Erythroblast (primary cell): ENCODE results near the gene FHAD1.

Source experiments
- DNase-seq, 2 experiments: peaks; one replicate each; lab custom pipeline; 2025; lab: John Stamatoyannopoulos, UW
- GATA1 ChIP-seq: IDR thresholded peaks from 2 replicates; pipeline ENCODE4 v1.6.1; 2011; ENCODE audit warnings: low read depth, mild to moderate bottlenecking, control low read depth, low read length, moderate library complexity
- POLR2A ChIP-seq: IDR thresholded peaks from 2 replicates; pipeline ENCODE4 v1.6.1; 2011; ENCODE audit warnings: mild to moderate bottlenecking, low read length

Gene FHAD1

GRCh38 chr1:15329104-15329820, 82.2 kb downstream of the FHAD1 start:
- no peak for DNase-seq
- no peak for TF ChIP-seq POLR2A

GRCh38 chr1:15330028-15330427, 83.0 kb downstream of the FHAD1 start:
- DNase-seq, result no peak
- TF ChIP-seq POLR2A, result no peak
- no peak for TF ChIP-seq GATA1

GRCh38 chr1:15331180-15331579, 84.2 kb downstream of the FHAD1 start:
- DNase-seq, result no peak
- TF ChIP-seq GATA1 (no peak), POLR2A (no peak)

GRCh38 chr1:15331734-15332133, 84.7 kb downstream of the FHAD1 start:
- DNase-seq, result no peak
- no peak for TF ChIP-seq POLR2A
- TF ChIP-seq GATA1, result no peak

- no peak for DNase-seq
- TF ChIP-seq POLR2A, result no peak
- no peak for TF ChIP-seq GATA1
These were observed 85.5 kb downstream of the FHAD1 start for GRCh38 chr1:15332525-15332924.

- no peak for DNase-seq
These were observed 86.1 kb downstream of the FHAD1 start for GRCh38 chr1:15332952-15333715.

GRCh38 chr1:15334995-15335394, 88.0 kb downstream of the FHAD1 start:
- no peak for DNase-seq

More at GRCh38 chr1:15332952-15333715, 86.1 kb downstream of the FHAD1 start:
- TF ChIP-seq GATA1 (no peak), POLR2A (no peak)

GRCh38 chr1:15336866-15337265, 89.8 kb downstream of the FHAD1 start:
- TF ChIP-seq GATA1, result no peak
- no peak for TF ChIP-seq POLR2A
- DNase-seq, result no peak

More at GRCh38 chr1:15334995-15335394, 88.0 kb downstream of the FHAD1 start:
- TF ChIP-seq POLR2A (no peak), GATA1 (no peak)

- no peak for TF ChIP-seq POLR2A
- no peak for TF ChIP-seq GATA1
- DNase-seq, result no peak
These were observed 90.8 kb downstream of the FHAD1 start for GRCh38 chr1:15337656-15338402.

GRCh38 chr1:15339570-15339969, 92.5 kb downstream of the FHAD1 start:
- TF ChIP-seq GATA1 (no peak), POLR2A (no peak)
- no peak for DNase-seq

GRCh38 chr1:15341228-15341627, 94.2 kb downstream of the FHAD1 start:
- TF ChIP-seq GATA1 (no peak), POLR2A (no peak)

GRCh38 chr1:15341634-15342407, 94.8 kb downstream of the FHAD1 start:
- TF ChIP-seq GATA1, result no peak
- no peak for TF ChIP-seq POLR2A
- no peak for DNase-seq

More at GRCh38 chr1:15341228-15341627, 94.2 kb downstream of the FHAD1 start:
- no peak for DNase-seq

- DNase-seq, result no peak
- no peak for TF ChIP-seq GATA1
- no peak for TF ChIP-seq POLR2A
These were observed 95.5 kb downstream of the FHAD1 start for GRCh38 chr1:15342408-15342967.

GRCh38 chr1:15343099-15343498, 96.1 kb downstream of the FHAD1 start:
- TF ChIP-seq POLR2A, result no peak
- no peak for TF ChIP-seq GATA1
- DNase-seq, result no peak
